ENCODE measurements around the gene ERC1.
"Not testable (repeated sequence)": the region's sequence is repeated elsewhere in the genome, so short reads cannot be mapped to it uniquely, and the experiment has no call there.

The ERC1 gene

DNA sequence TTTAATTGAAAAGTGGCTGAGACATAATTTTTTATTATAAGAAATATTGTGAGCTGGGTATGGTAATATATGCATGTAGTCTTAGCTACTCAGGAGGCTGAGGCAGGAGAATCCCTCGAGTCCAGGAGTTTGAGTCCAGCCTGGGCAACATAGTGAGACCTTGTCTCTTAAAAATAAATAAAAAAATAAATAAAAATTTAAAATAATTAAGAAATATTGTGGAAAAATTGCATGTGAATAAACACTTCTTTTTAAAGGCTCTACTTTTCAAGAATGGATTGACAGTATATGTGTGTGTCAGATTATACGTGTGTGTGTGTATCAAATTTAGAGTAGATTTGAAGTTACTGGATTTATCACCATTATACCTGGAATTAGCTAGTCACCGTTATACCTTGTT, 43.2 kb downstream of the ERC1 start:
- no peak for DNase-seq

DNA sequence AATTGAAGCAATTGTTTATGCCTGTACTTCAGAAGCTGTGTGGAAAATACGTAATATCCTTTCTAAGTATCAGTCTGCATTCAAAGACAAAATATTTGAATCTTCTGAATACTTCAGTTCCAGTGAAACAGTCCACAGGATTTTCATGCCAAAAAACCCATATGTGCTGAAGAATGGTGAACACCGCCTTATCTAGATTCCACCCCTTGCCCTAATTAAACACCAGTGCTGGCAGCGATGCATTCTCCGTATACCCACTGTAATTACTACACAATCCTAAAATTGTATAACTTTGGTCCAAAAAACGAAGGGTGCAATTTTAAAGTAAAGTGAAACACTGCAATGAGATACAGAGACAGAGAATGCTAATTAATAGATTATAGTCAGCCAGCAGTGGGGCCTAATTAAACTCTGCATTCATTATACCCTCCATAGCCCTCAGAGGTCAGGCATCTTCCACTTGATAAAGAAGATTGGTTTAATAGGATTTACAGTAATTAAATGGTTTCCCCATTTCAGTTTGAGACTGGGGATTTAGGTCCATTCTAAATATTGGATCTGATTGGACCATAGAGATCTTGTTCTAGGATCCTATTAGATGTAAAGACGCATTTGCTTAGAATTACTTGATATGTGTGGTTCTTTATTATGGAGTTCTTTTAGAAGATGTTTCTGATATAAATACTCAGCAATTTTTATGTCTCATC, 43.9 kb downstream of the ERC1 start:
- DNase-seq = no peak

DNA sequence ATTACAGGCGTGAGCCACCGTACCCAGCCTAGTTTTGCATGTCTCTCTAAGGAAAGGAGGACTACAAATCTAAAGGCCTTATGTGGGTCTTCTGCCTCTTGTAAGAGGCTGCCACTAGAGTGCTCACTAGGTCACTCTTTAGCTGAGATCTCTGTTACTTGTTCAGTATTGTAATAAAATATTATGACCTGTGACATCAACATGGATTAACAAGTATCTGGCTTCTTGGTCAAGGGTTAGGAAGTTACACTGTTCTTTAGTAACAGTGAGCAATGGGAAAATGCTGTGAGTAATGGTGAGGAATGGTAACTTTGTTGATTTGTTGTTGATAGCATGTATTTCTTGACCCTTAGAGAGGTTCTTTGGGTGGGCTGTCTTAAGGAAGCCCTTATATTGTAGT, 50.5 kb downstream of the ERC1 start:
- DNase-seq = no peak

DNA sequence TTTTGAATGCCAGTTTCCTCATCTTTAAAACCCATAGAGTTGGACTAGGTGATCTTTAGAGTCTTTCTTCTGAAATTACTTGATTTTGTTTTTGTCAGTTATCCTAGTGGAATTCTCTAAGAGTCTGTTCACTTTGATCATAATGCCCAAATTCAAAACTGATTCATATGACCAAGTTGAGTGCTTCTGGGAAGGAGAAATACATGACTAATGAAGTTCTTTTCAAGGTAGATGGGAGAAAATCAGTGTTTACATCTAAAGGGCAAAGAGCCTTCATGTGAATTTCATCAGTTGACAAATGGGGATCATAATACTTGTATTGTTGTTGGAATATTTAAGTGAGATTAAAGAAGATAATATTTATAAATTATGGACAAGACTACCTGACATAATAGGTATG, 53.2 kb downstream of the ERC1 start:
- no peak for DNase-seq

DNA sequence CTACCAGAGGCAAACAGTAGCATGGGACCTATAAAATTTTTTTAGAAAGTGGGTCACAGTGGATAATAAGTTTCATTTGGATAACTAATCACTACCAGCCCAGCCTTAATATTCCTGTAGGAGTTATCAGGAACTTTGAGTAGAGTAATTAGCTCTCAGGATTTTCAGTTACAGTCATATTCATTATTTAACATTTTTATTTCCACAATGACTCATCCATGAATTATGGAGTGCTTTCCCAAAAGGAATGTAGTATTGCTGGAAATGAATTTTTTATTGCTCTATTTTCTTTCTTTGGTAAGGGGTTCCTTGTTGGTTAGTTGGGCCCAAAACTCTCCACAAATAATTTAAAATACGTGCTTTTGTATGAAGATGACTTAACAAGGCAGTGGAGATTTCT, 53.7 kb downstream of the ERC1 start:
- no peak for DNase-seq

DNA sequence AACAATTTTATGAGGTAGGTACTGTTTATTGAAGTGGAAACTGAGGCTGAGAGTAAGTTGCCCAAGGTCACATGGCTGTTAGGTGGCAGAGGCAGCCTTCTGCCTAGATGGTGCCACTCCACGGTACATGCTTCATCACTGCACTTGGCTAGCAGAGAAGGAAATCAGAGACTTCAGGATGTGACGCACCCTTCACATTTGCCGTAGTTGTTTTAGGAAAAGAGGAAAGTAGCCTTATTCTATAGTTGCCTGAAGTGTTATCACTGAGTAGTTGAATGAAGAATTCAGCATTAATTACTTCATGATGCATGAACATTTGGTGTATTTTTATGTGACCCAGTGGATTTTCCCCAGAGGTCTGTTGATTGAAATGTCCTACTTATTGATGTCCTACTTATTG, 55.7 kb downstream of the ERC1 start:
- DNase-seq = no peak

DNA sequence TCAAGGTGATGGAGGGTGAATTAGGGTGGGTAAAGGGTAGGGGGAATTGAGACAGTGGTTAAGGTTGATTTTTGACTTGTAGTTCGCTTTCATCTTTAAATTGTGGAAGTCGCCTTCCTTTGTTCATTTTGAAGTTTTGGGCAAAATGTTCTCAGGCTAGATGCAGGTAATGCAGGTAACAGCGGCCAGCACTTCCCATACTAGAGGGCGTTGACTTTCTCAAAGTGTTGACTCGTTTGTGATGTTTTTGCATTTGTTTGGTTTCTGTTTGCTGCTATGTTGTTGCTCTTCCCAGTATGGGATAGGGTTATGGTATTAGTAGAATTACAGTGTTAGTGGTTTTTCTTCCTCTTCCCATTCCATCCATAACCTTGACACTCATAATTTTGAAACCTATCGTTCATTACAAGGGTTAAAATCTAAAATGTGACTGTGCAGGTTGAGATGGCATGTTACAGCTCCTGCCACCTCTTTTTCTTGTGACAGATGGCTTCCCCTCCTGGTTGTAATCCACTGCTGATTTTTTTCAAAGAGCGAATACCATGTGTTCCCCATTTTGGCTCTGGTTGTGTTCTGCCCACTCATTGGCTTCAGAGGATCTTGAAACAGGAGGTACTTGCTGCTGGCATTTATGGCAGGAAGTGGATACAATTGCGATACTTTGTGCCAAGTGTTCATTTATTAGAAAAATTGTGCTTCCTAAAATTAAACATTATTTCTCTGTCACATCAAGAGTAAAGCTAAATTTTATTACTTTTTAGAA, 57.1 kb downstream of the ERC1 start:
- no peak for DNase-seq

DNA sequence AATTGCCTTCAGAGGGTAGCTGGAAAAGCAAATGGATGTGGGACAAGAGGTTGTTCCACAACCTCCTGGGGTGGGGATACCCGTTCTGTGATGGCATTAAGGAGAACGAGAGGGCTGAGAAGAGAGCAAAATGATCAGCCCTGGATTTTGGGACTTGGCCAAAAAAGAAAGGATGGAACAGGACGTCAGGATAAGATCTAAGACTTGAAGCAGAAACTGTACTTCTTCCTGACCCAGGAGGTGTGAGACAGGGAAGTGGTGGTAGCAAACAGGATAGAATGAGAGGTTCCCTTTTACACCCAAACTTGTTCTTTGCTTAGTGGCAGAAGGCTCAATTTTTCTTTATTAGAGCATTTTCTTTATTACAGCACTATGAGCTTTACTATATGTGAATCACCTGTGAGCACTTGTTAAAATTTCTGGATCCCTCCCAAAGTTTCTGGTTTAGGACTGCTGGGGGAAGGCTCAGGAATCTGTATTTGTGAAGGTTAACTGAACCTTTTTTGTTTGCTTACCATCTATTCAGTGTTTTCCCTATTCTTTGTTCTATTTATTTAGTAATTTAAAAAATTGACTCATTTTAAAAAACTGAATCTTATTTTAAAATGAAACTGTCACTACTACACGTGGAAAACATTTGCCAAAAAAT, 59.2 kb downstream of the ERC1 start:
- DNase-seq = no peak

DNA sequence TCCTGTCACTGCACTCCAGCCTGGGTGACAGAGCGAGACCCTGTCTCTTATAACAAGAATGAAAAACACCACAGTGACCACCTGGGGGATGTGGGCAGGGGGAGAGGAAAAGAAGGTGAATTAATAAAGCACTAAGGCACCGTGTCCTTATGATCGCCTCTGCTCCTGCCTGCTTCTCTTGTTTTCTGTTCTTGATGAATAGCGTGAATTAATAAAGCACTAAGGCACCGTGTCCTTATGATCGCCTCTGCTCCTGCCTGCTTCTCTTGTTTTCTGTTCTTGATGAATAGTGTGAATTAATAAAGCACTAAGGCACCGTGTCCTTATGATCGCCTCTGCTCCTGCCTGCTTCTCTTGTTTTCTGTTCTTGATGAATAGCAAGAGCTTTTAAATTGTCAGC, 60.6 kb downstream of the ERC1 start:
- DNase-seq = not testable (repeated sequence)

DNA sequence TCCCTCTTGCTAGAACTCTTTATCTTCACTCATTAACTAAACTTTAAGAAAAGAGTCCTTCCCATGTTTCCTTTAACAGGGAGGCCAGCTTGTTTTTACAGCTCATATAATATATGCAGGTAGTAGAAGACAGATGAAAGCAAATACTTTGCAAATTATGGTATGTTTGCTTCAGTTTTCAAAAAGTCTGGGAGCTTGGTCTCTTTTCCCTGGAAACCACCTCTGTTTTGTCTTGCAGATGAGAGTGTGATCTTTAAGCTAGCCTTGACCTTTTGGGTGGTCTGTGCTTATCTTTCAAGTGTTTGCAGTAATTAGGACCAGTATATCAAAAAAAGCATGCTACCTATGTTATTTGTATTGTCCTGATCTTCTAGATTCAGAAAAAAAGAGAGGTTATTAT, 62.7 kb downstream of the ERC1 start:
- DNase-seq = no peak

DNA sequence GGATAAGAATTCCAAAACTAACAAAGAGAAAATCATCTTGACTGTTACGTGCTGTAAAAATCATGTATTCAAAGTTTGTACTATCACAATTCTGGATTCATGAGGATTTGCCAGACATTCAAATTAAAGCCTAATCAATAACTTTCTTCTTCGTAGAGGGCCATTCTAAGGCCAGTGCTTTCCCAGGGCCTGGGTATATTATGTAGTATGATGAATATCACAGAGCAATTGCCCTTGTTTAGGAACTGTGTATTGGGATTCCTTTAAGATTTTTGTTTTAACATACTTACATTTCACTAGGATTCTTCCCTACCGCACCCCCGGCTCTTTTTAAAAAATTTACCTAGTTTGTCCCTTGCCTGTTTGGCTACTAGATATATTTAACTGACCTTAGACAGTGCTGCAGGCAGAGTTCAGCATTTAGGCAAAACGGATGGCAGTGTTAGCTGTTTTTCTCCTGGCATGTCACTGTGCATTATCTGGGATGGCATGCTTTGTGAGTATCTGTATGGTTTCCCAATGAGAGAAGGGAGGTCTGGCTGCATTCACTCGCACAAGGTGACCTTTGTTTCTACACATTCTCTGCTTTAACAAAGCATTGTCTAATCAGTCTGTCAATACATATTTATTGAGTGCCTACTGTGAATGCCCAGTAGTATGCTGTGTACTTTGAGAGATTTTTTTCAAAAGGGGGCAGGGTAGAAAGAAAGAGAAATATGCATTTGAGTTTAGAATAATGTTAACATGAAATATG, 63.3 kb downstream of the ERC1 start:
- DNase-seq = no peak

DNA sequence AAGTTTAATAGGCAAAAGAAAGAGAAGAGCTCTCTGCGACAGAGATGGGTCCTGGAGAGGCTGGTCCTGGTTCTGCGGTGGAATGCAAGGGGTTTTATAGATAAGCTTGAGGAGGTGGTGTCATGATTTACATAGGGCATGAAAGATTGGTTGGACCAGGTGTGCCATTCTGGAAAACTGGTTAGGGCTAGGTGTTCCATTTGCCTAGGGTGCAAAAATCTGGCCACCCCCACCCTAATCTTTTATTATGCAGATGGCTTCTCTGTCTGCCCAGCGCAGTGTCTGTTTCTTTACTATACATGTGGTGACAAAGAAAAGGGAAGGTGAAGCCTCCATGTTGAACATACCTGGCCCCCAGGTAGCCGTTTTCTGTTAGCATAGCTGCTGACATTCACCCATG, 65.4 kb downstream of the ERC1 start:
- DNase-seq = no peak

DNA sequence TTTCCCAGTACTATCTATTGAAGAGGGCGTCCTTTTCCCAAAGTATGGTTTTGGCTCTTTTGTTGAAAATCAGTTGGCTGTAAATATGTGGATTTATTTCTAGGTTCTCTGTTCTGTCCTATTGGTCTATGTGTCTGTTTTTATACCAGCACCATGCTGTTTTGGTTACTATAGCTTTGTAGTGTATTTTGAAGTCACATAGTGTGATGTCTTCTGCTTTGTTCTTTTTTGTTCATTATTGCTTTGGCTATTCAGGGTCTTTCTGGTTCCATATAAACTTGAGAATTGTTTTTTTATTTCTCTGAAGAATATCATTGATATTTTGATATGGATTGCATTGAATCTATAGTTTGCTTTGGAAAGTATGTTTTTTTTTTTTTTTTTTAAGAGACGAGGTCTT, 67.4 kb downstream of the ERC1 start:
- DNase-seq = no peak

DNA sequence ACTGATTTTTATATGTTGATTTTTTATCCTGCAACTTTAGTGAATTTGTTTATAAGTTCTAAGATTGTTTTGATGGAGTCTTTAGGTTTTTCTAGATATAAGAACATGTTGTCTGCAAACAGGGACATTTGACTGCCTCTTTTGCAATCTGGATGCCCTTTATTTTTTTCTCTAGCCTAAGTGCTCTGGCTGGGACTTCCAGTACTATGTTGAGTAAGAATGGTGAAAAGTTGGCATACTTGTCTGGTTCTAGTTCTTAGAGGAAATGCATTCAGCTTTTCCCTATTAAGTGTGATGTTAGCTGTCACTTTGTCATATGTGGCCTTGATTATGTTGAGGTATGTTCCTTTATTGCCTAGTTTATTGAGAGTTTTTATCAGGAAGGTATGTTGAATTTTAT, 68.1 kb downstream of the ERC1 start:
- DNase-seq = no peak

DNA sequence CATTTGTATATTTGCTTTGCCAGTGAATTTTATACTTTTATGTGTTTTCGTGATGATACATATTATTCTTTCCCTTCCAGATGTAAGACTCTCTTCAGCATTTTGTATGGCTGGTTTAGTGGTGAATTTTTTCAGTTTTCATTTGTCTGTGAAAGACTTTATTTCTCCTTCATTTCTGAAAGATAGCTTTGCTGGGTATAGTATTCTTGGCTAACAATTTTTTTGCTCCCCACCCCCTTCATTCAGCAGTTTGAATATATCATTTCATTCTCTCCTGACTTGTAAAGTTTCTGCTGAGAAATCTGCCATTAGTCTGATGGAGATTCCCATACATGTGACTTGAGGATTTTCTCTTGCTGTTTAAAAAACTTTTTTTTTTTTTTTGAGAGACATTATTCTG, 72.8 kb downstream of the ERC1 start:
- DNase-seq = no peak

DNA sequence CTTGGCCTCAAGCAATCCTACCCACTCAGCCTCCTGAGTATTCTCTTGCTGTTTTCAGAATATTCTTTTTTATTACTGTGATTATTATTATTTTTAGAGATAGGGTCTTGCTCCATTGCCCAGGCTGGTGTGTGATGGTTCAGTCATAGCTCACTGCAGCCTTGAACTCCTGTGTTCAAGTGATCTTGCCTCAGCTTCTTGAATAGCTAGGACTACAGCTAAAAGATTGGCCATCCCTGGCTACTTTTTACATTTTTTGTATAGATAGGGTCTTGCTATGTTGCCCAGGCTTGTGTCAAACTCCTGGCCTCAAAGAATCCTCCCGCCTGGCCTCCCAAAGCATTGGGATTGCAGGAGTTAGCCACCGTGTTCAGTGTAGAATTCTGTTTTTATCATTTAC, 73.3 kb downstream of the ERC1 start:
- no peak for DNase-seq

DNA sequence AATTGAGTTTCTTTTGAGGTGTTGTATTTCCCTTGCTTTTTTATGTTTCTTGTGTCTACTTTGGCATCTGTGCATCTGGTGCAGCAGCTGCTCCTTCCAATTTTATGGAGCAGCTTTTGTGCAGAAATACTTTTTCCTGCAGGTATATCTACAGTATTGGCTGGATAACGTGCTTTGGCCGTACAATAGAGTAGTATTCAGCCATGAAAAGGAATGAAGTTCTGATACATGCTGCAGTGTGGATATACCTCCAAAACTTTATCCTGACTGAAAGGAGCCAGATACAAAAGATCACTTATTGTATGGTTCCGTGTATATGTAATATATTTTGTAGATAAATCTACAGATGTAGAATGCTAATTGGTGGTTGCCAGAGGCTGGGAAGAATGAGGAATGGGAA, 74.6 kb downstream of the ERC1 start:
- DNase-seq = no peak

DNA sequence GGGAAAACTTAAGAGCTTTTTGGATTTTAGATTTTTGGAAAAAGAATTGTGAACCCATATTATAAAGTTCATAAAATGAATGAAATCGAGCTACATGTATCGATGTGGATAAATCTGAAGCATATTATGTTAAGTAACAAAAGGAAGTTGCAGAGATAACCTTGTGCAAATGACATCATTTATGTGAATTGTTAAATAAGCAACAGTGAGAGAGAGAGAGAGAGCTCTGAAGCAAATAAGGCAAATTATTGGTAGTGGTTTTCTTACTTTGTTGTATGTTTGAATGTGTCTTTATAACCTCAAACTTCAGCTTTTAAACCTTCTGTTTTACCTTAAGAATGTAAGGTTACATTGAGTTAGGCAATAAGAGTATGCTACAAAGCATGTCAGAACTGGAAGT, 78.8 kb downstream of the ERC1 start:
- no peak for DNase-seq

DNA sequence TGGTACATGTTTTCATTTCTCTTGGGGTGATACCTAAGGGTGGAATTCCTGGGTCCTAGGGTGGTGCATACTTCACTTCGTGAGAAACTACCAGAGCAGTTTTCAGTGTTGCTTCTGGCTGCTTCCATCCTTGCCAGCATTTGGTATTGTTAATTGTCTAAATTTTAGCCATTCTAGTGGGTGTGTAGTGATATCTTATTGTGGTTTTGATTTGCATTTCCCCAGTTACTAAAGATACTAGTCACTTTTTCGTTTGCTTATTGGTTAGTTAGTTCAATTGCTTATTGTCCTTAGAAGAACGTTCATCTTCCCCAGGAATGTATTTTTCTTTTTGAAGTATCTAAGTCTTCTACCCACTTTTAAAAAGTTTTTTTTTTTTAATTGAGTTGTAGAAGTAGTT, 80.2 kb downstream of the ERC1 start:
- DNase-seq = no peak

DNA sequence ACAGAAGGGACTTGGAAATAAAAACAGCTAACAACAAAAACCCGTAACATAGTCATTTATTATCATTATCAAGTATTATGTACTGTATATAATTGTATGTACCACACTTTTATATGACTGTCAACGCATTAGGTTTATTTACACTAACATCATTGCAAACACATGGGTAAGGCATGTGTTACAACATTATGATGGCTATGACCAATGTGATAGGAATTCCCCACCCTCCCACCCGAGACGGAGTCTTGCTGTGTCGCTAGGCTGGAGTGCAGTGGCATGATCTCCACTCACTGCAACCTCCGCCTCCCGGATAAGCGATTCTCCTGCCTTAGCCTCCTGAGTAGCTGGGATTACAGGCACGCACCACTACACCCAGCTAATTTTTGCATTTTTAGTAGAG, 82.6 kb downstream of the ERC1 start:
- DNase-seq = no peak

DNA sequence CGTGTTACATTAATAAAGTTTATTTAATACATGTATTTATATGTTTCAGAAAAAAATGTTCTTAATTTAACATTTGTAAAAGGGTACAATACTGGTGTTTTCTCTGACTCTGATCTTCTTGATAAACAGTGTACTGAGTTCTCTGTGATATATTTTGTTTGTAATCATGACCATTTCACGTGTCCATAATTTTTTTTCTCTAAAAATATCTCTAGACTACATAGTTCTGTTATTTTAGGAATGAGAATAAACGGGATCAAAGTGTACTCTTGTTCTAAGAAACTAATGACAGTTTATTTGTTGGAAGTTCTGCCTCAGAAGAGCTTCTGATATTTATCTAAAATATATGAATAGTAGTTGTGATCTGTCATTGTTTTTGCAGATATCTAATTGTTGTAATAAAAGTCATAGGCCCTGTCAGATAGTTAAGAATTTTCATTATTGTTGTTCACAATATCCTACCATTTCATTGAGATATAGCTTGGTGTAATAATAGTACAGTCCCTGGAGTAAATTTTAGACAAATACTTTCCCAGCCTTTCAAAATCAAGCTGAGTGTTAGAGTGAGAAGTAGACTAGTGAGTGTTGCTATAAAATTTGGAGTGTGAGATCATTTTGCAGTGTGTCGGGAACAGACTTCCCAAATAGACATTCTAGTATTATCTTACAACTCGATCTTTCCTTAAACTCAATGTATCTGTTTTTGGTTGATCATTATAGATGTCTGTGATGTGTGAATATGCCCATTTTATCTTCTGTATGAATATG, 86.2 kb downstream of the ERC1 start:
- no peak for DNase-seq

DNA sequence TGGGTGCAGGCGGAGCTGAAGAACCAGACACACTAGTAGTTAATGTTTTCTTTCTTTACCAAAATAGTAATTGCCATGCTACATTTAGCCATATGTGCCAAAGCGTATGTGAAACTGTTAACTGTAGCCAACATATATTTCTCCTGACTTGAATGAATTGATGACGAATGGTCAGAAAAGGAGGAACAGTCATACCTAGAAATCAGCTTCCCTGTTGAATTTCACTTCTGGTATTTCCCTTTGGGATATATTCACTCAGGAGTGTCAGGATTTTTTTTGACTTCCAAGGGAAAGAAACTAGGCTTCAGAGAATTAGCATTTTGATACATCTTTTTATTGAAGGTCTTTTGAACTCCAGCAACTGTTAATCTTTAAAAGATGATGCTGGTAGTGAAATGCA, 87.0 kb downstream of the ERC1 start:
- DNase-seq = no peak
